MM.1S (cell line): ENCODE measurements around the gene ROBO3.

ENCODE experiments used
- DNase-seq: peaks from one replicate; pipeline ENCODE4 v3.0.0-alpha.2; 2015
- H2AFZ ChIP-seq: fragments of 300-600 bp; sonication (generic); 2 replicates; pipeline ENCODE4 v1.6.0; 2016; ENCODE audit warnings: antibody characterized with exemption, low read length
- H3F3A ChIP-seq: fragments of 300-600 bp; sonication (generic); 2 replicates; pipeline ENCODE4 v1.6.1; 2016; ENCODE audit warnings: mild to moderate bottlenecking, antibody characterized with exemption, low read length, moderate library complexity, mixed read lengths; ENCODE audit not compliant: insufficient read depth
- H3K27ac ChIP-seq: fragments of 300-600 bp; sonication (generic); 2 replicates; pipeline ENCODE4 v1.5.1; 2016; ENCODE audit warnings: mild to moderate bottlenecking, low read length
- H3K27me3 ChIP-seq: fragments of 300-600 bp; sonication (generic); replicated peaks from 2 replicates; pipeline ENCODE4 v1.6.0; 2016; ENCODE audit warnings: low read length; ENCODE audit not compliant: insufficient read depth
- H3K36me3 ChIP-seq: fragments of 300-600 bp; sonication (generic); replicated peaks from 2 replicates; pipeline ENCODE4 v1.6.1; 2016; ENCODE audit warnings: mild to moderate bottlenecking, low read length, mixed read lengths; ENCODE audit not compliant: insufficient read depth
- H3K4me1 ChIP-seq: fragments of 300-600 bp; sonication (generic); 2 replicates; pipeline ENCODE4 v1.6.1; 2016; ENCODE audit warnings: low read length, mixed read lengths
- H3K4me2 ChIP-seq: fragments of 300-600 bp; sonication (generic); 2 replicates; pipeline ENCODE4 v1.6.0; 2016; ENCODE audit warnings: low read depth, low read length
- H3K4me3 ChIP-seq: fragments of 300-600 bp; sonication (generic); 2 replicates; pipeline ENCODE4 v1.5.1; 2016; ENCODE audit warnings: low read length, mixed read lengths
- H3K79me2 ChIP-seq: fragments of 300-600 bp; sonication (generic); 2 replicates; pipeline ENCODE4 v1.6.1; 2016; ENCODE audit warnings: mixed run types, low read length, mixed read lengths
- H3K9ac ChIP-seq: fragments of 300-600 bp; sonication (generic); 2 replicates; pipeline ENCODE4 v1.6.1; 2016; ENCODE audit warnings: low read length, mixed read lengths
- H3K9me2 ChIP-seq: fragments of 300-600 bp; sonication (generic); replicated peaks from 2 replicates; pipeline ENCODE4 v1.6.1; 2016; ENCODE audit warnings: mild to moderate bottlenecking, low read length, mixed read lengths; ENCODE audit not compliant: insufficient read depth
- H3K9me3 ChIP-seq: fragments of 300-600 bp; sonication (generic); replicated peaks from 2 replicates; pipeline ENCODE4 v1.6.1; 2016; ENCODE audit warnings: mild to moderate bottlenecking, low read length, mixed read lengths; ENCODE audit not compliant: insufficient read depth
- H4K20me1 ChIP-seq: fragments of 300-600 bp; sonication (generic); 2 replicates; pipeline ENCODE4 v1.6.1; 2016; ENCODE audit warnings: mild to moderate bottlenecking, low read length, moderate library complexity, mixed read lengths; ENCODE audit not compliant: insufficient read depth
- EZH2 ChIP-seq: fragments of 300-600 bp; sonication (generic); optimal IDR thresholded peaks from 2 replicates; pipeline ENCODE3; 2017; ENCODE audit warnings: low read depth, mild to moderate bottlenecking, antibody characterized with exemption, low read length, mixed read lengths
- EZH2phosphoT487 ChIP-seq: fragments of 300-600 bp; sonication (generic); IDR thresholded peaks from 2 replicates; pipeline ENCODE4 v1.6.1; 2018; ENCODE audit warnings: antibody characterized with exemption, low read length
- TF ChIP-seq, protein P1 (sequence below): fragments of 300-600 bp; sonication (generic); IDR thresholded peaks from 2 replicates; pipeline ENCODE4 v1.5.1; 2016; ENCODE audit warnings: antibody characterized with exemption, low read length, mixed read lengths

Gene ROBO3

GRCh38 chr11:124873951-124874350, 8.7 kb downstream of the ROBO3 start:
- Histone ChIP-seq H3K9me3 (no peaks in the 10 kb centered on the region), H3K4me2 (no peak overlapping the region), H3K79me2 (no peaks in the 10 kb centered on the region), H3K4me3 (no peak overlapping the region), H4K20me1 (no peaks in the 10 kb centered on the region), H3K27me3 (peaks cover 53% of the 10 kb centered on the region), H3K9me2 (no peaks in the 10 kb centered on the region), H3K4me1 (no peaks in the 10 kb centered on the region), H3K9ac (no peak overlapping the region), H2AFZ (no peak overlapping the region), H3K27ac (no peak overlapping the region), H3K36me3 (no peaks in the 10 kb centered on the region), H3F3A (no peaks in the 10 kb centered on the region)
- no peak for DNase-seq
- TF ChIP-seq EZH2phosphoT487 (no peak), EZH2 (no peak)
- TF ChIP-seq, protein P1, sequence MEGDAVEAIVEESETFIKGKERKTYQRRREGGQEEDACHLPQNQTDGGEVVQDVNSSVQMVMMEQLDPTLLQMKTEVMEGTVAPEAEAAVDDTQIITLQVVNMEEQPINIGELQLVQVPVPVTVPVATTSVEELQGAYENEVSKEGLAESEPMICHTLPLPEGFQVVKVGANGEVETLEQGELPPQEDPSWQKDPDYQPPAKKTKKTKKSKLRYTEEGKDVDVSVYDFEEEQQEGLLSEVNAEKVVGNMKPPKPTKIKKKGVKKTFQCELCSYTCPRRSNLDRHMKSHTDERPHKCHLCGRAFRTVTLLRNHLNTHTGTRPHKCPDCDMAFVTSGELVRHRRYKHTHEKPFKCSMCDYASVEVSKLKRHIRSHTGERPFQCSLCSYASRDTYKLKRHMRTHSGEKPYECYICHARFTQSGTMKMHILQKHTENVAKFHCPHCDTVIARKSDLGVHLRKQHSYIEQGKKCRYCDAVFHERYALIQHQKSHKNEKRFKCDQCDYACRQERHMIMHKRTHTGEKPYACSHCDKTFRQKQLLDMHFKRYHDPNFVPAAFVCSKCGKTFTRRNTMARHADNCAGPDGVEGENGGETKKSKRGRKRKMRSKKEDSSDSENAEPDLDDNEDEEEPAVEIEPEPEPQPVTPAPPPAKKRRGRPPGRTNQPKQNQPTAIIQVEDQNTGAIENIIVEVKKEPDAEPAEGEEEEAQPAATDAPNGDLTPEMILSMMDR, result no peak

DNA sequence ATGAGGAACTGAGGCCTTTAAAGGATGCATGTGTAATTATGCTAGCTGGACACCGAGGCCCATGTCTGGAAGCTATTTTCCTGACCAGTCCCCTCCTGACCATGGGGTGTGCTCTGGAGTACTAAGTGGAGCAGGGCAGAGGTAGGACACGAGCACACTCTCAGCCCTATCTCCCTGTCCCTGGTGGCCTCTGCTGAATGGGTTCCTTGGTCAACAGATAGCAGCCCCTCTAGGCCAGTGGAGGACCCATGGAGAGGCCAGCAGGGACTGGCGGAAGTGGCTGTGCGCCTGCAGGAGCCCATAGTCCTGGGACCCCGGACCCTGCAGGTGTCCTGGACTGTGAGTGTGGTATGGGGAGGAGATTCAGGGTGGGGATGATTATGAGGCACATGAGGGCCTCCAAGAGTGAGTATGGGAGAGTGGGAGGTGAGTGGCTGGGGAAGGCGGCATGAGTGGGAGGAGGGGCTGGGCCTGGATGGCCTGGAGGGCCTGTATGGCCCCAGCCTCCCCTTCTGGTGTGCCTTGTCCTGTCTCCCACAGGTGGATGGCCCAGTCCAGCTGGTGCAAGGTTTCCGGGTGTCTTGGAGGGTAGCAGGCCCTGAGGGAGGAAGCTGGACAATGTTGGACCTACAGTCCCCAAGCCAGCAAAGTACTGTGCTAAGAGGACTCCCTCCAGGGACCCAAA, 9.5 kb downstream of the ROBO3 start:
- no peaks in the 10 kb centered on the region for H3K4me1 ChIP-seq
- no peaks in the 10 kb centered on the region for H3K9me3 ChIP-seq
- no peak overlapping the region for H3K27ac ChIP-seq
- H3K79me2 ChIP-seq, result no peaks in the 10 kb centered on the region
- H3K4me3 ChIP-seq, result no peak overlapping the region
- H4K20me1 ChIP-seq, result no peaks in the 10 kb centered on the region
- no peak for TF ChIP-seq EZH2
- TF ChIP-seq, protein P1, result no peak
- no peak for TF ChIP-seq EZH2phosphoT487
- H3K9me2 ChIP-seq, result no peaks in the 10 kb centered on the region
- H3K36me3 ChIP-seq, result no peaks in the 10 kb centered on the region
- H2AFZ ChIP-seq, result no peak overlapping the region
- H3F3A ChIP-seq, result no peaks in the 10 kb centered on the region
- no peak overlapping the region for H3K9ac ChIP-seq
- peaks cover 48% of the 10 kb centered on the region for H3K27me3 ChIP-seq
- no peak overlapping the region for H3K4me2 ChIP-seq
- DNase-seq, result no peak

GRCh38 chr11:124875401-124875800, 10.2 kb downstream of the ROBO3 start:
- Histone ChIP-seq H3K4me3 (no peak overlapping the region), H3K9me3 (no peaks in the 10 kb centered on the region), H4K20me1 (no peaks in the 10 kb centered on the region), H3K9me2 (no peaks in the 10 kb centered on the region), H3F3A (no peaks in the 10 kb centered on the region), H3K9ac (no peak overlapping the region), H3K79me2 (no peaks in the 10 kb centered on the region), H3K27ac (no peak overlapping the region), H2AFZ (no peak overlapping the region), H3K4me2 (peak overlapping the region; percentile 78; the same call in 1 of the 2 replicates), H3K27me3 (peaks cover 41% of the 10 kb centered on the region), H3K4me1 (no peaks in the 10 kb centered on the region), H3K36me3 (no peaks in the 10 kb centered on the region)
- DNase-seq, result no peak
- TF ChIP-seq EZH2, result no peak
- no peak for TF ChIP-seq EZH2phosphoT487
- TF ChIP-seq, protein P1, result no peak
